ENCODE data around the gene RARRES1. TPM values are rescaled to one million over a fixed set of nuclear protein-coding genes. Genes with fewer than 3 reads are reported as not detected.

RARRES1 gene
- total and polyA plus RNA-seq, 8 donors: 0.43 to 237 (median 5.6) TPM

DNA sequence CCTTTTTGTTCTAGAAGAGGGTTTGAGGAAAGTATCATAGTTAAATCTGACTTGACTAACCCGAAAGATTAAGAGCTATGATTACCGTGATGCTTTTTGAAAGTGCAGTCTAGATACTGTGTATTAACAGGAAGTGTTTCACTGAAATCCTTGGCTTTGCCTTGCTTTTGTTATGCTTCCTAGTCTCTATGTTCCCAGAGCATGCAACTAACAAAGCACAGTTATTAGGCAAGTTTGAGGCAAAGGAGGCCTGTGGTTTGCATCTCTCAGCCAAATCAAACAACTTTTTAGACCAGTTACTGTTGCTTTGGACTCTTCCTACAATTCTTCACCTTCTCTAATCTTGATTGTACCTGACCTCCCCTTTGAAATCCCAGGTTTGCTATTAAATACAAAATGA, 63.8 kb downstream of the RARRES1 start:
- Histone ChIP-seq H3K4me3 (no peak overlapping the region), H3K4me1 (peaks cover 0 to 30% (median 13%) of the 10 kb centered on the region in 4 donors), H3K9me3 (no peaks in the 10 kb centered on the region), H3K36me3 (peaks cover 14 to 71% (median 60%) of the 10 kb centered on the region in 4 donors), H3K27ac (no peak overlapping the region), H3K27me3 (no peaks in the 10 kb centered on the region)
- DNase-seq: no peak
- intact Hi-C loops (cut with DNase I; ENCODE audit: low total_unique reads): loop anchor here (10.0 kb wide), 1 partner anchor 56 kb away; no protein-coding TSS in a partner anchor
- TF ChIP-seq POLR2AphosphoS5 (IDR thresholded peaks at IDR 0.05) (no peak), EP300 (IDR thresholded peaks at IDR 0.05) (no peak), POLR2A (IDR thresholded peaks at IDR 0.05) (no peak)
- TF ChIP-seq, protein P1, sequence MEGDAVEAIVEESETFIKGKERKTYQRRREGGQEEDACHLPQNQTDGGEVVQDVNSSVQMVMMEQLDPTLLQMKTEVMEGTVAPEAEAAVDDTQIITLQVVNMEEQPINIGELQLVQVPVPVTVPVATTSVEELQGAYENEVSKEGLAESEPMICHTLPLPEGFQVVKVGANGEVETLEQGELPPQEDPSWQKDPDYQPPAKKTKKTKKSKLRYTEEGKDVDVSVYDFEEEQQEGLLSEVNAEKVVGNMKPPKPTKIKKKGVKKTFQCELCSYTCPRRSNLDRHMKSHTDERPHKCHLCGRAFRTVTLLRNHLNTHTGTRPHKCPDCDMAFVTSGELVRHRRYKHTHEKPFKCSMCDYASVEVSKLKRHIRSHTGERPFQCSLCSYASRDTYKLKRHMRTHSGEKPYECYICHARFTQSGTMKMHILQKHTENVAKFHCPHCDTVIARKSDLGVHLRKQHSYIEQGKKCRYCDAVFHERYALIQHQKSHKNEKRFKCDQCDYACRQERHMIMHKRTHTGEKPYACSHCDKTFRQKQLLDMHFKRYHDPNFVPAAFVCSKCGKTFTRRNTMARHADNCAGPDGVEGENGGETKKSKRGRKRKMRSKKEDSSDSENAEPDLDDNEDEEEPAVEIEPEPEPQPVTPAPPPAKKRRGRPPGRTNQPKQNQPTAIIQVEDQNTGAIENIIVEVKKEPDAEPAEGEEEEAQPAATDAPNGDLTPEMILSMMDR (IDR thresholded peaks at IDR 0.05): no peak
- WGBS, 5 donors: 42 to 78% (median 58%) methylated on average over 2 of the region's 2 CpGs

DNA sequence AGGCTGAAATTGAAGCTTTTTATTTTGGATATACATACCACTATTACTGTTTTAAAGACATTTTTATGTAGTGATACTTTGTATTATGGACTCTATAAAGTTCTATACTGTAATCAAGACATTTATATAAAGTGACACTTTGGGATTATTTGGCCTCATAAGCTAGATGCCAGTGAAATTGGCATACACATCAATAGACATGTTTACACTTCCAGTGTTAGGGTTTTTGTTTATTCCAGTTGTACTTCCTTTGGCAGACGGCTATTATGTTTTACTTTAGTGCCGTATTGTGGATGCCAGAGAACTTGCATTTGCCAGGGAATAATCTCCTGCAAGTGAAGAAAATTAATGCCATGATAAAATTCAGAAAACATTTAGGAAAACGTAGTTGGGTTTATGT, 65.8 kb downstream of the RARRES1 start:
- Histone ChIP-seq H3K4me1 (peaks cover 0 to 15% (median 3%) of the 10 kb centered on the region in 4 donors), H3K9me3 (no peaks in the 10 kb centered on the region), H3K27me3 (no peaks in the 10 kb centered on the region), H3K4me3 (no peak overlapping the region), H3K36me3 (peaks cover 21 to 90% (median 81%) of the 10 kb centered on the region in 4 donors), H3K27ac (no peak overlapping the region)
- TF ChIP-seq POLR2A (IDR thresholded peaks at IDR 0.05) (no peak), POLR2AphosphoS5 (IDR thresholded peaks at IDR 0.05) (no peak), EP300 (IDR thresholded peaks at IDR 0.05) (no peak)
- TF ChIP-seq, protein P1 (IDR thresholded peaks at IDR 0.05): no peak
- DNase-seq: no peak
- 66 to 72% (median 70%) methylated on average over 3 of the region's 3 CpGs for WGBS, 5 donors
- intact Hi-C loops (cut with DNase I; ENCODE audit: low total_unique reads): loop anchor here (10.0 kb wide), 1 partner anchor 58 kb away; no protein-coding TSS in a partner anchor

DNA sequence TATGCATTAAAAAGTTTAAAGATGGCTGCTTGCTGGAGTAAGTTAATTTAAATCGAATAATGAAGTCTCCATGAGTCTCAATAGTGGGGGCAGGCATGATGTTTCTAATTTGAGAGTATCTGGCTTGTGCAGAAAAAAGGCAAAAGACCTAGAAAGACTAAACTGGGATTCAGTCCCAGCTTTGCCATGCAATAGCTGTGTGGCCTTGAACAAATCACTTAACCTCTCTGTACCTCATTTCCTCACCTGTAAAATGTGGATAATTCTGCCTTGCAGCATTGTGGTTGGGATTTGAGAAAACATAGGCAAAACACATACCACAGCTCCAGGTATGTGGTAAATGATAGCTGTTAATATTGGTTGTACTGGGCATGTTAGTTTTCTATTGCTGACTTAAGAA, 68.4 kb downstream of the RARRES1 start:
- Histone ChIP-seq H3K4me3 (no peak overlapping the region), H3K27me3 (no peaks in the 10 kb centered on the region), H3K36me3 (peaks cover 30 to 100% (median 96%) of the 10 kb centered on the region in 4 donors), H3K27ac (no peak overlapping the region), H3K4me1 (peaks cover 0 to 15% (median 4%) of the 10 kb centered on the region in 4 donors), H3K9me3 (no peaks in the 10 kb centered on the region)
- DNase-seq: no peak
- WGBS, 5 donors: 91 to 98% (median 92%) methylated on average over 1 of the region's 1 CpG
- TF ChIP-seq EP300 (IDR thresholded peaks at IDR 0.05): no peak
- TF ChIP-seq, protein P1 (IDR thresholded peaks at IDR 0.05): no peak
- no peak for TF ChIP-seq POLR2A (IDR thresholded peaks at IDR 0.05)
- no peak for TF ChIP-seq POLR2AphosphoS5 (IDR thresholded peaks at IDR 0.05)
- intact Hi-C loops (cut with DNase I; ENCODE audit: low total_unique reads): loop anchor here (10.0 kb wide), 1 partner anchor 61 kb away; no protein-coding TSS in a partner anchor

- H3K4me1 ChIP-seq: peaks cover 0 to 10% (median 4%) of the 10 kb centered on the region in 4 donors
- H3K36me3 ChIP-seq: peaks cover 24 to 97% (median 94%) of the 10 kb centered on the region in 4 donors
- 90 to 100% (median 94%) methylated on average over 1 of the region's 1 CpG for WGBS, 5 donors
- no peak overlapping the region for H3K4me3 ChIP-seq
- no peak for DNase-seq
- H3K9me3 ChIP-seq: no peaks in the 10 kb centered on the region
- H3K27ac ChIP-seq: no peak overlapping the region
- intact Hi-C loops (cut with DNase I; ENCODE audit: low total_unique reads): loop anchor here (10.0 kb wide), 1 partner anchor 62 kb away; no protein-coding TSS in a partner anchor
- H3K27me3 ChIP-seq: no peaks in the 10 kb centered on the region
- TF ChIP-seq POLR2AphosphoS5 (IDR thresholded peaks at IDR 0.05): no peak
- TF ChIP-seq, protein P1 (IDR thresholded peaks at IDR 0.05): no peak
- TF ChIP-seq POLR2A (IDR thresholded peaks at IDR 0.05): no peak
- TF ChIP-seq EP300 (IDR thresholded peaks at IDR 0.05): no peak
Observed at GRCh38 chr3:158663246-158663645, 69.0 kb downstream of the RARRES1 start.

Measured in stomach (tissue), 9 donors.